GM23338 (cell line): ENCODE measurements around the gene KREMEN2. TPM values are rescaled to one million over a fixed set of nuclear protein-coding genes. Genes with fewer than 3 reads are reported as not detected.

ENCODE experiments used
- ATAC-seq: fragments of 200-7000 bp; cut with Tn5 transposase; 3 replicates; pipeline ENCODE4 v1.9.1; 2020
- DNase-seq: peaks from one replicate; pipeline ENCODE4 v3.0.0-alpha.2; 2015; ENCODE audit warnings: low spot score
- H2AFZ ChIP-seq: fragments of 200-600 bp; sonication (generic); 2 replicates; pipeline ENCODE4 v1.8.0; 2016; ENCODE audit warnings: antibody characterized with exemption, mild to moderate bottlenecking, moderate library complexity
- H3F3A ChIP-seq: fragments of 200-600 bp; sonication (generic); replicated peaks from 2 replicates; pipeline ENCODE4 v1.8.0; 2017; ENCODE audit warnings: antibody characterized with exemption, mixed run types, low read depth
- H3K27ac ChIP-seq: fragments of 200-600 bp; sonication (generic); 2 replicates; pipeline ENCODE4 v1.6.1; 2016; ENCODE audit warnings: low read depth
- H3K27me3 ChIP-seq: fragments of 200-600 bp; sonication (generic); 2 replicates; pipeline ENCODE4 v1.8.0; 2016; ENCODE audit warnings: mild to moderate bottlenecking, mixed run types, moderate library complexity; ENCODE audit not compliant: insufficient read depth
- H3K36me3 ChIP-seq: fragments of 200-600 bp; sonication (generic); 2 replicates; pipeline ENCODE4 v1.8.0; 2016; ENCODE audit warnings: mild to moderate bottlenecking; ENCODE audit not compliant: insufficient read depth
- H3K4me1 ChIP-seq: fragments of 200-600 bp; sonication (generic); 2 replicates; pipeline ENCODE4 v1.8.0; 2016; ENCODE audit warnings: mild to moderate bottlenecking, moderate library complexity; ENCODE audit not compliant: insufficient read depth
- H3K4me2 ChIP-seq: fragments of 200-600 bp; sonication (generic); 2 replicates; pipeline ENCODE4 v1.7.1; 2017; ENCODE audit warnings: mixed run types
- H3K4me3 ChIP-seq: fragments of 200-600 bp; sonication (generic); 2 replicates; pipeline ENCODE4 v1.6.1; 2016; ENCODE audit warnings: mixed run types
- H3K79me2 ChIP-seq: fragments of 200-600 bp; sonication (generic); replicated peaks from 2 replicates; pipeline ENCODE4 v1.8.0; 2017; ENCODE audit warnings: mild to moderate bottlenecking; ENCODE audit not compliant: insufficient read depth
- H3K9me2 ChIP-seq: fragments of 200-600 bp; sonication (generic); 2 replicates; pipeline ENCODE4 v1.8.0; 2017; ENCODE audit not compliant: insufficient read depth
- H4K20me1 ChIP-seq: fragments of 200-600 bp; sonication (generic); replicated peaks from 2 replicates; pipeline ENCODE4 v1.8.0; 2017; ENCODE audit warnings: mild to moderate bottlenecking; ENCODE audit not compliant: insufficient read depth
- H3K27ac Mint-ChIP-seq: 2 replicates; pipeline ENCODE4 v1.8.0; 2020; ENCODE audit warnings: inconsistent platforms, mild to moderate bottlenecking, moderate library complexity, mixed read lengths
- H3K27me3 Mint-ChIP-seq: 3 replicates; pipeline ENCODE4 v1.8.0; 2022; ENCODE audit warnings: low read depth, mild to moderate bottlenecking, moderate library complexity, mixed read lengths, inconsistent platforms; ENCODE audit not compliant: insufficient read depth, poor library complexity
- H3K36me3 Mint-ChIP-seq: 3 replicates; pipeline ENCODE4 v1.8.0; 2021; ENCODE audit warnings: low read depth, mild to moderate bottlenecking, inconsistent platforms, moderate library complexity, mixed read lengths
- H3K4me1 Mint-ChIP-seq: 3 replicates; pipeline ENCODE4 v1.8.0; 2020; ENCODE audit warnings: mild to moderate bottlenecking, inconsistent platforms, mixed read lengths
- H3K4me3 Mint-ChIP-seq: 3 replicates; pipeline ENCODE4 v1.8.0; 2021; ENCODE audit warnings: moderate library complexity, mild to moderate bottlenecking, inconsistent platforms, mixed read lengths
- H3K9me3 Mint-ChIP-seq: 3 replicates; pipeline ENCODE4 v1.8.0; 2020; ENCODE audit warnings: moderate library complexity, mild to moderate bottlenecking, inconsistent platforms, mixed read lengths
- EZH2 ChIP-seq: fragments of 200-600 bp; sonication (generic); IDR thresholded peaks from one replicate; pipeline ENCODE4 v1.8.0; 2017; ENCODE audit warnings: antibody characterized with exemption, mild to moderate bottlenecking, low read depth; ENCODE audit not compliant: unreplicated experiment
- POLR2AphosphoS5 ChIP-seq: IDR thresholded peaks from 2 replicates; pipeline ENCODE4 v1.6.1; 2016; ENCODE audit warnings: antibody characterized with exemption, low read depth
- ZNF114 ChIP-seq: fragments of 250-450 bp; sonication (Bioruptor Pico); IDR thresholded peaks from 2 replicates; pipeline ENCODE4 v1.5.0; 2020; ENCODE audit warnings: mild to moderate bottlenecking, moderate library complexity
- polyA plus RNA-seq: library from polyadenylated mRNA; unstranded; fragments of >200 nt; fragmentation: Nextera tagmentation; extraction: Ambion mirVana; gene quantifications from 2 replicates; pipeline ENCODE4 v1.2.1, GENCODE V29; 2016
- total RNA-seq: library from RNA; depleted of rRNA; stranded (reverse); fragments of >200 nt; shearing (Covaris generic); gene quantifications from 2 replicates; pipeline ENCODE4 v1.2.3, GENCODE V29; 2014
- TF ChIP-seq, protein P1 (sequence below): fragments of 250-450 bp; sonication (Bioruptor Pico); IDR thresholded peaks from 2 replicates; pipeline ENCODE4 v1.5.0; 2020; ENCODE audit warnings: mild to moderate bottlenecking, moderate library complexity
- TF ChIP-seq, protein P2 (sequence below), 2 experiments: fragments of 200-600 bp in 1 of 2; sonication (generic) in 1 of 2; conservative IDR thresholded peaks; 2 replicates each; pipeline versions ENCODE4 v1.5.1 to v1.6.1; 2016 to 2017; ENCODE audit warnings: antibody characterized with exemption in 2 of 2, low read depth in 2 of 2, mild to moderate bottlenecking in 2 of 2, moderate library complexity in 1 of 2

Gene KREMEN2
- total and polyA plus RNA-seq, 2 experiments from 2014 or later = 4.9 to 16.1 TPM

DNA sequence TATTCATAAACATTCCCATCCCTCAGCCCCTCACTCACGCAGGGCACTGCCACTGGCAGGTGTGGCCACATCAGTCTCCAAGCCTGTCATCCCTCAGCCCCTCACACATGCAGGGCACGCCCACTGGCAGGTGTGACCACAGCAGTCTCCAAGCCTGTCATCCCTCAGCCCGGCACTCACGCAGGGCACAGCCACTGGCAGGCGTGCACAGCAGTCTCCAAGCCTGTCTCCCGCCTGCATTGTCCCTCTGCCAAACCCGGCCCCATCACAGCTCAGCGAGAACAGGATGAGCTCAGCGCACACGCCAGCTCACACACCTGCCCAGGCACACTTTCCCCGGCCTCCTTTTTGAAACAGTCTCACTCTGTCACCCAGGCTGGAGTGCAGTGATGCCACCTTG lies 11.4 kb upstream of the KREMEN2 start (continued):
- TF ChIP-seq POLR2AphosphoS5 = no peak
- TF ChIP-seq, protein P1, sequence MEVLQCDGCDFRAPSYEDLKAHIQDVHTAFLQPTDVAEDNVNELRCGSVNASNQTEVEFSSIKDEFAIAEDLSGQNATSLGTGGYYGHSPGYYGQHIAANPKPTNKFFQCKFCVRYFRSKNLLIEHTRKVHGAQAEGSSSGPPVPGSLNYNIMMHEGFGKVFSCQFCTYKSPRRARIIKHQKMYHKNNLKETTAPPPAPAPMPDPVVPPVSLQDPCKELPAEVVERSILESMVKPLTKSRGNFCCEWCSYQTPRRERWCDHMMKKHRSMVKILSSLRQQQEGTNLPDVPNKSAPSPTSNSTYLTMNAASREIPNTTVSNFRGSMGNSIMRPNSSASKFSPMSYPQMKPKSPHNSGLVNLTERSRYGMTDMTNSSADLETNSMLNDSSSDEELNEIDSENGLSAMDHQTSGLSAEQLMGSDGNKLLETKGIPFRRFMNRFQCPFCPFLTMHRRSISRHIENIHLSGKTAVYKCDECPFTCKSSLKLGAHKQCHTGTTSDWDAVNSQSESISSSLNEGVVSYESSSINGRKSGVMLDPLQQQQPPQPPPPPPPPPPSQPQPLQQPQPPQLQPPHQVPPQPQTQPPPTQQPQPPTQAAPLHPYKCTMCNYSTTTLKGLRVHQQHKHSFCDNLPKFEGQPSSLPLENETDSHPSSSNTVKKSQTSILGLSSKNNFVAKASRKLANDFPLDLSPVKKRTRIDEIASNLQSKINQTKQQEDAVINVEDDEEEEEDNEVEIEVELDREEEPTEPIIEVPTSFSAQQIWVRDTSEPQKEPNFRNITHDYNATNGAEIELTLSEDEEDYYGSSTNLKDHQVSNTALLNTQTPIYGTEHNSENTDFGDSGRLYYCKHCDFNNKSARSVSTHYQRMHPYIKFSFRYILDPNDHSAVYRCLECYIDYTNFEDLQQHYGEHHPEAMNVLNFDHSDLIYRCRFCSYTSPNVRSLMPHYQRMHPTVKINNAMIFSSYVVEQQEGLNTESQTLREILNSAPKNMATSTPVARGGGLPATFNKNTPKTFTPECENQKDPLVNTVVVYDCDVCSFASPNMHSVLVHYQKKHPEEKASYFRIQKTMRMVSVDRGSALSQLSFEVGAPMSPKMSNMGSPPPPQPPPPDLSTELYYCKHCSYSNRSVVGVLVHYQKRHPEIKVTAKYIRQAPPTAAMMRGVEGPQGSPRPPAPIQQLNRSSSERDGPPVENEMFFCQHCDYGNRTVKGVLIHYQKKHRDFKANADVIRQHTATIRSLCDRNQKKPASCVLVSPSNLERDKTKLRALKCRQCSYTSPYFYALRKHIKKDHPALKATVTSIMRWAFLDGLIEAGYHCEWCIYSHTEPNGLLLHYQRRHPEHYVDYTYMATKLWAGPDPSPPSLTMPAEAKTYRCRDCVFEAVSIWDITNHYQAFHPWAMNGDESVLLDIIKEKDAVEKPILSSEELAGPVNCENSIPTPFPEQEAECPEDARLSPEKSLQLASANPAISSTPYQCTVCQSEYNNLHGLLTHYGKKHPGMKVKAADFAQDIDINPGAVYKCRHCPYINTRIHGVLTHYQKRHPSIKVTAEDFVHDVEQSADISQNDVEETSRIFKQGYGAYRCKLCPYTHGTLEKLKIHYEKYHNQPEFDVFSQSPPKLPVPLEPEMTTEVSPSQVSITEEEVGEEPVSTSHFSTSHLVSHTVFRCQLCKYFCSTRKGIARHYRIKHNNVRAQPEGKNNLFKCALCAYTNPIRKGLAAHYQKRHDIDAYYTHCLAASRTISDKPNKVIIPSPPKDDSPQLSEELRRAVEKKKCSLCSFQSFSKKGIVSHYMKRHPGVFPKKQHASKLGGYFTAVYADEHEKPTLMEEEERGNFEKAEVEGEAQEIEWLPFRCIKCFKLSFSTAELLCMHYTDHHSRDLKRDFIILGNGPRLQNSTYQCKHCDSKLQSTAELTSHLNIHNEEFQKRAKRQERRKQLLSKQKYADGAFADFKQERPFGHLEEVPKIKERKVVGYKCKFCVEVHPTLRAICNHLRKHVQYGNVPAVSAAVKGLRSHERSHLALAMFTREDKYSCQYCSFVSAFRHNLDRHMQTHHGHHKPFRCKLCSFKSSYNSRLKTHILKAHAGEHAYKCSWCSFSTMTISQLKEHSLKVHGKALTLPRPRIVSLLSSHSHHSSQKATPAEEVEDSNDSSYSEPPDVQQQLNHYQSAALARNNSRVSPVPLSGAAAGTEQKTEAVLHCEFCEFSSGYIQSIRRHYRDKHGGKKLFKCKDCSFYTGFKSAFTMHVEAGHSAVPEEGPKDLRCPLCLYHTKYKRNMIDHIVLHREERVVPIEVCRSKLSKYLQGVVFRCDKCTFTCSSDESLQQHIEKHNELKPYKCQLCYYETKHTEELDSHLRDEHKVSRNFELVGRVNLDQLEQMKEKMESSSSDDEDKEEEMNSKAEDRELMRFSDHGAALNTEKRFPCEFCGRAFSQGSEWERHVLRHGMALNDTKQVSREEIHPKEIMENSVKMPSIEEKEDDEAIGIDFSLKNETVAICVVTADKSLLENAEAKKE = no peak
- TF ChIP-seq ZNF114 = no peak

DNA sequence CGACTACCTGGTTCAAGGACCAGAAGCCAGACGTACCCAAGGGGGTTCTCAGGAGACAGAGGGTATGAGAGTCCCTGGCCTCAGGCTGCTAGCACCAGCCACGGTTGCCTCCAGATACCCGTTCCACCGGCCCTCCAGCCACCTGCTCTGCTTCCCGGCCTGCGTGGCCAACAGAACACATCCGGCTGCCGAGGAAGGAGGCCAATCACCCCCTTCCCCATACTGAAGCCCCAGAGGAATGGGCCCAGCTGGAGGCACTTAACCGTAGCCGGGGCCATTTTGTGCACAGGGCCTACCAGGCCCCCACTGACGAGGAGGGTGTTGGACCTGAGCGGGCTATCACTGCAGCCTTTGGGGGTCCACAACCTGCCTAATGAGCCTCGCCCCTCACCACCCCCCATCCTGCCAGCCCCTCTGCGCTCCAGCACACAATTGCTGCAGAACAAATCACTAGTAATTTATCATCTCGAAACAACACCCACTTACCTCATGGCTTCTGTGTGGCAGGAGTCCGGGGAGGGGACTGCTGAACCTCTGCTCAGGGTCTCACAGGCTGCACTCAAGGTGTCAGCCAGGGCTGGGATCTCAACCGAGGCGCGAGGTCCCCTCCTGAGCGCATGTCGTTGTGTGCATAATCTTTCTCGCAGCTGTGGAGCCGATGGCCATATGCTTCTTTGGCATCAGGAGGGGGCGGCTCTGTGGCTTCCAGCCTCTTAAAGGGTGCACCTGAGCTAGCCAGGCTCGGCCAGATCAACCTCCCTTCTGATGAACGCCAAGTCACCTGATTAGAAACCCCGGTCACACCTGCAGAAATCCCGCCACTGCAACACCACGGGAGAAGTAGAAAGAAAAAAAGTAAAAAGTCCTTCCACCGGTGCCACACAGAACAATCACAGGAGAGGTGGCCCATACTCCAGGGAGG lies 10.1 kb upstream of the KREMEN2 start:
- ATAC-seq (no peak), DNase-seq (no peak)
- H3K4me2 ChIP-seq = no peak overlapping the region
- H3K79me2 ChIP-seq = no peaks in the 10 kb centered on the region
- no peaks in the 10 kb centered on the region for H3K27me3 ChIP-seq
- Mint-ChIP-seq H3K4me1 (peaks cover 22% of the 10 kb centered on the region), H3K36me3 (no peaks in the 10 kb centered on the region), H3K27ac (no peak overlapping the region), H3K27me3 (peaks cover 14% of the 10 kb centered on the region), H3K9me3 (no peaks in the 10 kb centered on the region), H3K4me3 (no peak overlapping the region; the same call in 2 of the 3 replicates)
- H3K4me1 ChIP-seq = peaks cover 20% of the 10 kb centered on the region; the same call in 1 of the 2 replicates
- H3K36me3 ChIP-seq = no peaks in the 10 kb centered on the region
- no peaks in the 10 kb centered on the region for H3K9me2 ChIP-seq
- no peak overlapping the region for H3K27ac ChIP-seq
- no peak overlapping the region for H3K4me3 ChIP-seq
- 0 out of 2 replicates have a peak overlapping the region, but pooled peaks have one; percentile 43 for H2AFZ ChIP-seq
- H3F3A ChIP-seq = 0 out of 2 replicates have a peak, but pooled peaks cover 9% of the 10 kb centered on the region
- no peaks in the 10 kb centered on the region for H4K20me1 ChIP-seq
- no peak for TF ChIP-seq EZH2
- TF ChIP-seq, protein P2, sequence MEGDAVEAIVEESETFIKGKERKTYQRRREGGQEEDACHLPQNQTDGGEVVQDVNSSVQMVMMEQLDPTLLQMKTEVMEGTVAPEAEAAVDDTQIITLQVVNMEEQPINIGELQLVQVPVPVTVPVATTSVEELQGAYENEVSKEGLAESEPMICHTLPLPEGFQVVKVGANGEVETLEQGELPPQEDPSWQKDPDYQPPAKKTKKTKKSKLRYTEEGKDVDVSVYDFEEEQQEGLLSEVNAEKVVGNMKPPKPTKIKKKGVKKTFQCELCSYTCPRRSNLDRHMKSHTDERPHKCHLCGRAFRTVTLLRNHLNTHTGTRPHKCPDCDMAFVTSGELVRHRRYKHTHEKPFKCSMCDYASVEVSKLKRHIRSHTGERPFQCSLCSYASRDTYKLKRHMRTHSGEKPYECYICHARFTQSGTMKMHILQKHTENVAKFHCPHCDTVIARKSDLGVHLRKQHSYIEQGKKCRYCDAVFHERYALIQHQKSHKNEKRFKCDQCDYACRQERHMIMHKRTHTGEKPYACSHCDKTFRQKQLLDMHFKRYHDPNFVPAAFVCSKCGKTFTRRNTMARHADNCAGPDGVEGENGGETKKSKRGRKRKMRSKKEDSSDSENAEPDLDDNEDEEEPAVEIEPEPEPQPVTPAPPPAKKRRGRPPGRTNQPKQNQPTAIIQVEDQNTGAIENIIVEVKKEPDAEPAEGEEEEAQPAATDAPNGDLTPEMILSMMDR (conservative IDR thresholded peaks at IDR 0.05; ENCODE audit: low read depth in 2 of 2) = no peak
- TF ChIP-seq, protein P1 = no peak
